Stimulated activated CD8-positive, alpha-beta memory T cell treated with anti-CD3 and anti-CD28 coated beads, Interleukin-12 subunit alpha, Interleukin-12 subunit beta, amount 100 ng/mL, for 24 hours (primary cell): ENCODE results near the gene HECTD1.
"Not testable (repeated sequence)": the region's sequence is repeated elsewhere in the genome, so short reads cannot be mapped to it uniquely, and the experiment has no call there.

Experiments
- DNase-seq: peaks from one replicate; pipeline ENCODE4 v3.0.0-alpha.2; 2020; ENCODE audit errors: extremely low read depth

Gene HECTD1

GRCh38 chr14:31228533-31228932 lies 20.9 kb upstream of the HECTD1 start:
- DNase-seq, result no peak

- DNase-seq, result no peak
Observed at GRCh38 chr14:31224808-31225207, 17.2 kb upstream of the HECTD1 start.

- no peak for DNase-seq
Observed at GRCh38 chr14:31223331-31223730, 15.7 kb upstream of the HECTD1 start.

GRCh38 chr14:31222834-31223233 lies 15.2 kb upstream of the HECTD1 start:
- no peak for DNase-seq

GRCh38 chr14:31221266-31221665 lies 13.7 kb upstream of the HECTD1 start:
- DNase-seq, result no peak

GRCh38 chr14:31219169-31219568 lies 11.6 kb upstream of the HECTD1 start:
- DNase-seq, result no peak

GRCh38 chr14:31216359-31216758 lies 8.8 kb upstream of the HECTD1 start:
- DNase-seq, result no peak

GRCh38 chr14:31212893-31213292 lies 5.3 kb upstream of the HECTD1 start:
- no peak for DNase-seq

GRCh38 chr14:31209605-31210004 lies 2.0 kb upstream of the HECTD1 start:
- no peak for DNase-seq

GRCh38 chr14:31208546-31209424 lies 1.2 kb upstream of the HECTD1 start:
- no peak for DNase-seq

- DNase-seq, result no peak
Observed at GRCh38 chr14:31207287-31207754, 272 bp downstream of the HECTD1 start.

- DNase-seq, result peak; percentile 27
Observed at GRCh38 chr14:31206536-31207286, 882 bp downstream of the HECTD1 start.

- DNase-seq, result no peak
Observed at GRCh38 chr14:31205681-31206535, 1.7 kb downstream of the HECTD1 start.

- DNase-seq, result no peak
Observed at GRCh38 chr14:31204593-31205534, 2.7 kb downstream of the HECTD1 start.

GRCh38 chr14:31203899-31204592 lies 3.5 kb downstream of the HECTD1 start:
- not testable (repeated sequence) for DNase-seq

- DNase-seq, result no peak
Observed at GRCh38 chr14:31203414-31203742, 4.2 kb downstream of the HECTD1 start.

- DNase-seq, result no peak
Observed at GRCh38 chr14:31201111-31201510, 6.5 kb downstream of the HECTD1 start.

GRCh38 chr14:31200702-31200990 lies 6.9 kb downstream of the HECTD1 start:
- no peak for DNase-seq

GRCh38 chr14:31197671-31198070 lies 9.9 kb downstream of the HECTD1 start:
- DNase-seq, result no peak

- DNase-seq, result no peak
Observed at GRCh38 chr14:31196839-31197492, 10.6 kb downstream of the HECTD1 start.
